HUDEP-2 (cell line): ENCODE data around the gene PARD6G.

Experiments used
- DNase-seq, 76 experiments: peaks; one replicate each; lab custom pipeline; 2025; ENCODE audit not compliant: unreplicated experiment in 76 of 76; lab: John Stamatoyannopoulos, UW

Gene PARD6G

GRCh38 chr18:80120932-80121331 is 126.4 kb downstream of the PARD6G start:
- DNase-seq, result no peak

- DNase-seq, result no peak
These were observed 128.2 kb downstream of the PARD6G start for GRCh38 chr18:80119111-80119510.

GRCh38 chr18:80115035-80115434 is 132.3 kb downstream of the PARD6G start:
- no peak for DNase-seq

DNA sequence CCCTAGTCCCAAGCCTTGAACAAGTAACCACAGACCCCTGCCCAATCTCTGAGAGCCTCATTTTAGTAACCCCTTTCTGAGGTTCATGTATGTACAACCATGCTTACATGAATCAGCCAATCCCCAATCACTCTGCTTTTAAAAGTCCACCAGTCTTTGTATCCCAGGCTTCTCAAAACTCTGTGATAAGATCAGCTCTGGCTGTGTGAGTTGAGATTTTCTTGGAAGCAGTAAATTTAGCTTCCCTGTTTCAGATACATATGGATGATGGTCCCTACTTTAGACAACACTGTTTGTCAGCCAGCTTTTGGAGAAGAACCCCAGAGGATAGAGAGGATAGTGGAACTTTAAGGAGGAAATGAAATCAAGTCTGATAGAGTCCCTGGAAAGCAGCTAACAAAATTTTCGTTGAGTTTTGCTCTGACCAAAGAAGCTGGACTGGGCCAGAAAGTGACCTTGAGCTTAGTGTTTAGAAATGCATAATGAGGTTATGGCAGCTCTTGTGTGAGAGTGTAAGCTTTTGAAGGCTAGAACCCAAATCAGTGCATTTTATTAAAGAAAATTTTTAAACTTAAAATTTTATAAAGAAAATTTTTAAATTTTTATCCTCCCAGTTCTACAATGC is 134.6 kb downstream of the PARD6G start:
- no peak for DNase-seq

DNA sequence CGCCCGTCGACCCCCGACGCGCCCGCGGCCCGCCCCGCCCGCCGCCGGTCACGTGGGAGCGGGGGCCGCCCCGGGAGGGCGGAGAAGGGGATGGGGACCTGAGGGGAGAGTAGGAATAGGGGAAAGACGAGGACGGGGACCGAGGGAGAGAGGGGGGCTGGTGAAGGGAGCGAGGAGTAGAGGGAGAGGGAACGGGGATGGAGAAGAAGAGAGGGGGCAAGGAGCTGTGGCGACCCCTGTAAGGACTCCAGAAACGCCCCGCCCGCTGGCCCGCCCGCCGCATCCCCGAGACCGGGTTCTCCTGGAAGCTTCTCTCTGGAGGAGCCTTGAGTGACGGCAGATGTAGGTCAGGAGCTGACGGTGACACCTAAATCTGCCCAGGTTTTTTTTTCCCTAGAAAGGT is 137.6 kb downstream of the PARD6G start:
- peak in 13 of 76 experiments; percentile 2 to 57 (median 29) for DNase-seq

DNA sequence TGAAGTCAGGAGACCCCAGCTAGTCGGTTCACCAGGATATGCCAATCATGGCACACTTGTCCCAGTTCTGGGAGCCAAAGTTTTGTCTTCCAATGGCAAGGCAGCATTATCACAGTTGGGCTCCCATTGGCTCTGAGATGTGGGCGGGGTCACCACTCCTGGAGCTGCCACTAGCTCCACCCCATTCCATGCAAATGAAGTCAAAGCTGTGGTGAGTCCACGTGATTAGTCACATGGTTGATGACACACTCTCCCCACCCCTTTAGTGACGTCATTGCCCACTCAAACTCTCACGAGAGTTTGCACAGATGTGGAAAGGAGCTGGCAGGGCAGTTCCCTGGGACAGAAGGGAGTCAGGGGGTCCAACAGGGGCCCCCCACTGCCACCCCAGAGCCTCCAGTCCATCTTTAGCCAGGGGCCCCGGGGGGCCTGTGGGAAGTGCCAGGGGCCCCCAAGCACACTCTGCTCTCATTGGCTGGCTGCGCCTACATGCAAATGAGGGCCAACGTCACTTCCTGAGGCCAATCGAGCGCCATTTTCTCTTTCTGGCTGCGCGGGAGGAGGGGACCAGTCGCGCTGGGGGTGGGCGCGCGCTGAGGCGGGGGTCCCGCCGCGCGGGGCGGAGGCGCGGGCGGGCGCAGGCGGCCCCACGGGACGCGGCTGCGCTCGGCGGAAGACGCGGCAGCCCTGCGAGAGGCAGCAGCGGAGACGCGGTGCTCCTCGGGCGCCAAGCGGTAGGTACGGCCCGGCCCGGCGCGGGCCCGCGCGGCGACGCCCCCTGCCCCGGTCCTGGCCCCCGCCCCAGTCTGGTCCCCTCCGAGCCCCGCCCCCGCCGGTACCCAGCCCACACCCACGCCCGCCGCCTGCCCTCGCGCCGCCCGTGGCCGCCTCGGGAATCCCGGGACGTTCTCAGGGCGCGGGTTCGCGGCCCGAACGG is 138.3 kb downstream of the PARD6G start, which contains the start of gene ADNP2:
ADNP2 (plus strand) TSS at position 524 of the 937 bp plus-strand sequence. CDS start 8,281 bp downstream, outside the sequence.
- peak in 75 of 76 experiments; percentile 55 to 97 (median 90) for DNase-seq

GRCh38 chr18:80108121-80108536 is 139.2 kb downstream of the PARD6G start:
- no peak for DNase-seq

DNA sequence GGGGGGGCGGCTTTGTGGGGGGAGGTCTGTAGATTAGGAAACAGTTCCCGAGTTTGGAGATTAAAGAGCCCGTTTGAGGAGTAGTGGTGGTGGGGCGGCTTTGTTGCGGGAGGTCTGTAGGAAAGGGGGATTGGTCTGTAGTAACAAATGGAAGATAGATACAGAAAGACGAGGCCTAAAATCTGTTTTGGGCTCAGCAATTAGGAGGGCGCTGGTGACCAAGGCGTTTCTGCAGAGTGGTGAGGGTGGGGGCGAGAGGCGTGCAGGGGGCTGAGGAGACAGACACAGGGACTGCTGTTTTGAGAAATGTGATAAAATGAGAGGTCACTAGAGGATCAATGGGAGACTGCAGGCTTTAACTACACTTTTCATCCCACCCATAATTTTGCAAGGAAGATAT is 139.9 kb downstream of the PARD6G start:
- no peak for DNase-seq
